RWPE2 (cell line): ENCODE results near the gene MEIKIN.
A peak's percentile ranks its signal among the peaks of the same experiment; 100 is the strongest.

Experiments used
- ATAC-seq: fragments of 200-7000 bp; cut with Tn5 transposase; 3 replicates; pipeline ENCODE4 v1.9.1; 2021; ENCODE audit warnings: low read depth
- DNase-seq: peaks from one replicate; pipeline ENCODE4 v3.0.0-alpha.2; 2020; ENCODE audit warnings: low spot score
- H3K27ac ChIP-seq: fragments of 450-650 bp; 2 replicates; pipeline ENCODE4 v1.5.1; 2017; ENCODE audit warnings: mild to moderate bottlenecking; ENCODE audit not compliant: poor library complexity, severe bottlenecking
- H3K27me3 ChIP-seq: fragments of 250-450 bp; sonication (Bioruptor Pico); 2 replicates; pipeline ENCODE4 v1.5.1; 2021; ENCODE audit warnings: mild to moderate bottlenecking, moderate library complexity; ENCODE audit not compliant: insufficient read depth, poor library complexity, severe bottlenecking
- H3K36me3 ChIP-seq: fragments of 250-450 bp; sonication (Bioruptor Pico); 2 replicates; pipeline ENCODE4 v1.5.1; 2020; ENCODE audit warnings: low read depth, mild to moderate bottlenecking, moderate library complexity
- H3K4me1 ChIP-seq: fragments of 250-450 bp; sonication (Bioruptor Pico); 2 replicates; pipeline ENCODE4 v1.5.1; 2021; ENCODE audit warnings: mild to moderate bottlenecking, moderate library complexity; ENCODE audit not compliant: insufficient read depth, poor library complexity, severe bottlenecking
- H3K4me3 ChIP-seq: fragments of 250-450 bp; sonication (Bioruptor Pico); 2 replicates; pipeline ENCODE4 v1.5.1; 2021; ENCODE audit warnings: mild to moderate bottlenecking, moderate library complexity; ENCODE audit not compliant: severe bottlenecking
- H3K9me3 ChIP-seq: fragments of 250-450 bp; sonication (Bioruptor Pico); 2 replicates; pipeline ENCODE4 v1.5.1; 2021; ENCODE audit warnings: mild to moderate bottlenecking, moderate library complexity; ENCODE audit not compliant: severe bottlenecking
- TF ChIP-seq, protein P1 (sequence below): fragments of 450-650 bp; IDR thresholded peaks from one replicate; pipeline ENCODE4 v1.5.1; 2017; ENCODE audit warnings: mild to moderate bottlenecking, moderate library complexity; ENCODE audit not compliant: poor library complexity, severe bottlenecking

MEIKIN gene

DNA sequence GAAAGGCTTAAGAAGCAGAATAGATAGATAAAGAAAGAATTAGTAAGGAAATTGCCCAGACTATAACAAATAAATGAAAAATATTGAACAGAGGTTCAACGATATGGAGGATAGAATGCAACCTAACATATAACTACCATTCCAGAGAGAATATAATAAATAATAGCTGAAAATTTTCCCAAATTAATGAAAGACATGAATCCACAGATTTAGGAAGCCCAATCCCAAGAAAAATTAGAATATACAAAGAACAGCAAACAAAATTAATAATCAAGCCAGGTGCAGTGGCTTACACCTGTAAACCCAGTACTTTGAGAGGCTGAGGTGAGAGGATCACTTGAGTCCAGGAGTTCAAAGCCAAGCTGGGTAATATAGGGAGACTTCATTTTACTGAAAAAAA lies 120.8 kb downstream of the MEIKIN start:
- Histone ChIP-seq H3K27ac (no peak overlapping the region), H3K27me3 (no peaks in the 10 kb centered on the region), H3K9me3 (peaks cover 8% of the 10 kb centered on the region), H3K4me3 (no peak overlapping the region), H3K4me1 (no peaks in the 10 kb centered on the region), H3K36me3 (no peaks in the 10 kb centered on the region)
- TF ChIP-seq, protein P1, sequence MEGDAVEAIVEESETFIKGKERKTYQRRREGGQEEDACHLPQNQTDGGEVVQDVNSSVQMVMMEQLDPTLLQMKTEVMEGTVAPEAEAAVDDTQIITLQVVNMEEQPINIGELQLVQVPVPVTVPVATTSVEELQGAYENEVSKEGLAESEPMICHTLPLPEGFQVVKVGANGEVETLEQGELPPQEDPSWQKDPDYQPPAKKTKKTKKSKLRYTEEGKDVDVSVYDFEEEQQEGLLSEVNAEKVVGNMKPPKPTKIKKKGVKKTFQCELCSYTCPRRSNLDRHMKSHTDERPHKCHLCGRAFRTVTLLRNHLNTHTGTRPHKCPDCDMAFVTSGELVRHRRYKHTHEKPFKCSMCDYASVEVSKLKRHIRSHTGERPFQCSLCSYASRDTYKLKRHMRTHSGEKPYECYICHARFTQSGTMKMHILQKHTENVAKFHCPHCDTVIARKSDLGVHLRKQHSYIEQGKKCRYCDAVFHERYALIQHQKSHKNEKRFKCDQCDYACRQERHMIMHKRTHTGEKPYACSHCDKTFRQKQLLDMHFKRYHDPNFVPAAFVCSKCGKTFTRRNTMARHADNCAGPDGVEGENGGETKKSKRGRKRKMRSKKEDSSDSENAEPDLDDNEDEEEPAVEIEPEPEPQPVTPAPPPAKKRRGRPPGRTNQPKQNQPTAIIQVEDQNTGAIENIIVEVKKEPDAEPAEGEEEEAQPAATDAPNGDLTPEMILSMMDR, result no peak
- ATAC-seq (no peak), DNase-seq (no peak)

DNA sequence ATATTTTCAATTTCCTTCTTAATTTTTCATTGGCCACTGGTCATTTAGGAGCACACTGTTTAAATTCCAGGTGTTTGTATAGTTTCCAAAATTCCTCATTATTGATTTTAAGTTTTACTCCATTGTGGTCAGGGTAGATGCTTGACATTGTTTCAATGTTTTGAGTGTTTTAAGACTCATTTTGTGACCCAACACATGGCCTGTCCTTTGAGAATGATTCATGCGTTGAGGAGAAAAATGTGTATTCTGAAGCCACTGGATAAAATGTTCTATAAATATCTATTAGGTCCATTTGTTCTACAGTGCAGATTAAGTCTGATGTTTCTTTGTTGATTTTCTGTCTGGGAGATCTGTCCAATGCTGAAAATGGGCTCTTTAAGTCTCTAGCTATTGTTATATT lies 124.2 kb downstream of the MEIKIN start:
- Histone ChIP-seq H3K4me1 (no peaks in the 10 kb centered on the region), H3K4me3 (no peak overlapping the region), H3K27ac (no peak overlapping the region), H3K9me3 (peaks cover 8% of the 10 kb centered on the region), H3K36me3 (no peaks in the 10 kb centered on the region), H3K27me3 (no peaks in the 10 kb centered on the region)
- ATAC-seq (no peak), DNase-seq (no peak)
- TF ChIP-seq, protein P1, result no peak

DNA sequence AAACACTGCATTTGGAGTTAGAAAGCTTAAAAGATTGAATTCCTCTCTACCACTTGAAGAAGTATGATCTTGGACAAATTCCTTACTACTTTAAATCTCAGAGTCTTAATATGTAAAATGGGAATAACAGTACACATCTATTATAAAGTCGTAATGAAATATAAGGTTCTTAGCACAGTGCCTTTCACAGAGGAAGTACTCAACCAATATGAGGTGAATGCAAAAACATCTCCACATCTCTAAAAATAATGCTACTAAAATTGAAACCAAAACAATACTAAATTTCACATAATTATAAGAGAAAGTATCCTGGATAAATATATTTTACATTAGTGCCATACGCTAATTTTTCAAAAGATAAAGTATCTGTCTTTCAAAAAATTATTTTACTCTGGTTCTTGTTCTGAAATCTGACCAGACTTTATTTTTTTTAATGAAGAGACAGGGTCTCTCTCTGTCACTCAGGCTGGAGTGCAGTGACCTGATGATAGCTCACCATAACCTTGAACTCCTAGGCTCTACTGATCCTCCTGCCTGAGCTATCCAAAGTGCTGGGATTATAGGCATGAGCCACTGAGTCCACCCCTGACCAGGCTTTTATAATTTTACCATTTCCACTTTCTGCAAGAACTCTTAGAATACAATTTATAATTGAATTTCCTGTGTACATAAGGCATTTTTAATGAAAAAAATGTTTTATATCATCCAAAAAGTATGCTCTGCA lies 127.3 kb downstream of the MEIKIN start:
- Histone ChIP-seq H3K9me3 (no peaks in the 10 kb centered on the region), H3K36me3 (no peaks in the 10 kb centered on the region), H3K27me3 (no peaks in the 10 kb centered on the region), H3K4me1 (no peaks in the 10 kb centered on the region), H3K27ac (no peak overlapping the region), H3K4me3 (no peak overlapping the region)
- no peak for ATAC-seq
- no peak for DNase-seq
- TF ChIP-seq, protein P1, result no peak

DNA sequence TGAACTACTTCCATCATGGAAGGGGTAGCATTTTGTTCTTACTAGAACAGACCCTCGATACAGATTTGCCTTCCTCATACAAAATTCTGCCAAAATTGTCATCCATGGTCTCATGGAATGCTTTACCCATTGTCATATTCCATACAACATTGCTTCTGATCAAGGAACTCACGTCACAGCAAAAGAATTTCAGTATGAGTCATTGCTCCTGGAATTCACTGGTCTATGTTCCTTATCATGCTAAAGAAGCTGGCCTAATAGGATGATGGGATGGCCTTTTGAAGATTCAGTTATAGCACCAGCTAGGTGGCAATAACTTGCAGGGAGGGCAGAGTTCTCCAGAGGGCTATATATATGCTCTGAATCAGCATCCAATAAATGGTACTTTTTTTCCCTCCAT lies 130.5 kb downstream of the MEIKIN start:
- Histone ChIP-seq H3K27ac (no peak overlapping the region), H3K27me3 (no peaks in the 10 kb centered on the region), H3K36me3 (no peaks in the 10 kb centered on the region), H3K4me3 (no peak overlapping the region), H3K9me3 (no peaks in the 10 kb centered on the region), H3K4me1 (no peaks in the 10 kb centered on the region)
- ATAC-seq (peak; percentile 96), DNase-seq (no peak)
- TF ChIP-seq, protein P1, result no peak
